K562 (cell line): Measurements from ENCODE around the gene MPPED2. TPM values are rescaled to one million over a fixed set of nuclear protein-coding genes. Genes with fewer than 3 reads are reported as not detected.

Source experiments
- ATAC-seq: fragments of 200-7000 bp; cut with Tn5 transposase; 3 replicates; pipeline ENCODE4 v1.9.1; 2020; ENCODE audit warnings: moderate library complexity
- BruUV-seq: library from RNA; stranded (reverse); fragments of 400-500 nt; replicated peaks from 2 replicates; lab custom pipeline; 2021; lab: Mats Ljungman, UMichigan
- CTCF ChIA-PET: fragments of 300-600 bp; formaldehyde crosslinking; extraction: SDS; loops from one replicate; lab custom pipeline; 2021; ENCODE audit warnings: low intra/inter-chr PET ratio; lab: Yijun Ruan, JAX
- POLR2A ChIA-PET: fragments of 300-600, 350-650 bp; sonication (Branson Sonifier 250); formaldehyde crosslinking; extraction: SDS; loops from one replicate; lab custom pipeline; 2021; ENCODE audit warnings: antibody characterized with exemption, inconsistent platforms; lab: Yijun Ruan, JAX
- DNase-seq, 4 experiments: peaks; one replicate each; pipeline versions ENCODE4 v3.0.0 to v3.0.0-alpha.2; 2011 to 2018; ENCODE audit warnings: low spot score in 3 of 4, mixed read lengths in 3 of 4; ENCODE audit errors: extremely low read depth in 1 of 4
- FAIRE-seq: peaks from 2 replicates; lab custom pipeline; 2011; peaks lifted over from hg19 to GRCh38; lab: Jason Lieb, UNC
- H2AFZ ChIP-seq: 2 replicates; pipeline ENCODE4 v1.6.0; 2011; ENCODE audit warnings: low read depth, low read length, control low read depth, inconsistent platforms
- H3K27ac ChIP-seq: fragments of 200-600 bp; 3 replicates; pipeline ENCODE4 v1.8.0; 2011; ENCODE audit warnings: low read depth, mild to moderate bottlenecking, control low read depth, inconsistent platforms, low read length, moderate library complexity, mixed read lengths; ENCODE audit errors: extremely low read depth
- H3K27me3 ChIP-seq, 2 experiments: fragments of 300-600 bp in 1 of 2; 2 replicates in 1 of 2; 3 replicates in 1 of 2; pipeline versions ENCODE4 v1.6.0 to v1.8.0; 2011; ENCODE audit warnings: inconsistent platforms in 2 of 2, low read length in 2 of 2, mild to moderate bottlenecking in 1 of 2, mixed read lengths in 1 of 2, moderate library complexity in 1 of 2; ENCODE audit not compliant: control insufficient read depth in 2 of 2, insufficient read depth in 2 of 2
- H3K36me3 ChIP-seq: fragments of 300-600 bp; 3 replicates; pipeline ENCODE4 v1.8.0; 2011; ENCODE audit warnings: mild to moderate bottlenecking, low read length, inconsistent platforms; ENCODE audit not compliant: control insufficient read depth, insufficient read depth
- H3K4me1 ChIP-seq, 2 experiments: fragments of 200-600 bp in 1 of 2; replicated peaks in 1 of 2; 2 replicates in 1 of 2; 3 replicates in 1 of 2; pipeline versions ENCODE4 v1.5.1 to v1.8.0; 2011; ENCODE audit warnings: inconsistent platforms in 2 of 2, low read length in 2 of 2, mild to moderate bottlenecking in 1 of 2, mixed read lengths in 1 of 2, moderate library complexity in 1 of 2; ENCODE audit not compliant: control insufficient read depth in 2 of 2, insufficient read depth in 2 of 2
- H3K4me2 ChIP-seq: 2 replicates; pipeline ENCODE4 v1.6.1; 2011; ENCODE audit warnings: low read length, control low read depth, inconsistent platforms, mixed read lengths; ENCODE audit not compliant: insufficient read depth
- H3K4me3 ChIP-seq: fragments of 200-600 bp; sonication (generic), shearing (Covaris generic); 2 replicates; pipeline ENCODE4 v1.5.1; 2016; ENCODE audit warnings: control low read depth, inconsistent platforms
- H3K79me2 ChIP-seq: fragments of 200-600 bp; 3 replicates; pipeline ENCODE4 v1.8.0; 2011; ENCODE audit warnings: low read length, inconsistent platforms; ENCODE audit not compliant: control insufficient read depth, insufficient read depth
- H3K9ac ChIP-seq, 2 experiments: 2 replicates each; pipeline versions ENCODE4 v1.6.0 to v1.6.1; 2011; ENCODE audit warnings: low read depth in 2 of 2, low read length in 2 of 2, control low read depth in 1 of 2, inconsistent platforms in 1 of 2, mild to moderate bottlenecking in 1 of 2, mixed read lengths in 1 of 2; ENCODE audit not compliant: insufficient read depth in 1 of 2
- H3K9me1 ChIP-seq: one replicate; pipeline ENCODE4 v1.6.0; 2011; ENCODE audit warnings: inconsistent platforms, mild to moderate bottlenecking, low read length, moderate library complexity; ENCODE audit not compliant: control insufficient read depth, insufficient read depth
- H3K9me3 ChIP-seq: replicated peaks from 2 replicates; pipeline ENCODE4 v1.5.1; 2011; ENCODE audit warnings: low read depth, low read length, inconsistent platforms; ENCODE audit not compliant: control insufficient read depth, insufficient read depth
- H4K20me1 ChIP-seq: replicated peaks from 2 replicates; pipeline ENCODE4 v1.6.1; 2011; ENCODE audit warnings: low read length, inconsistent platforms, mixed read lengths; ENCODE audit not compliant: control insufficient read depth, insufficient read depth
- ATF4 ChIP-seq: fragments of 450-650 bp; formaldehyde crosslinking; IDR thresholded peaks from 2 replicates; pipeline ENCODE4 v1.4.0; 2022; ENCODE audit warnings: mild to moderate bottlenecking, moderate library complexity
- EWSR1 ChIP-seq: fragments of 450-650 bp; IDR thresholded peaks from 2 replicates; pipeline ENCODE4 v1.6.1; 2018; ENCODE audit warnings: borderline replicate concordance, mild to moderate bottlenecking, low read depth, moderate library complexity; ENCODE audit not compliant: partially characterized antibody
- HINFP ChIP-seq: fragments of 450-650 bp; conservative IDR thresholded peaks from 2 replicates; pipeline ENCODE4 v1.6.1; 2016; ENCODE audit warnings: missing genetic modification characterization, low read depth, mild to moderate bottlenecking, control low read depth, missing compliant biosample characterization
- LEF1 ChIP-seq: fragments of 450-650 bp; IDR thresholded peaks from 2 replicates; pipeline ENCODE4 v1.6.1; 2016; ENCODE audit warnings: mild to moderate bottlenecking
- MCM2 ChIP-seq: fragments of 450-650 bp; IDR thresholded peaks from 2 replicates; pipeline ENCODE4 v1.6.1; 2017; ENCODE audit warnings: low read depth, mild to moderate bottlenecking
- PATZ1 ChIP-seq: fragments of 250-450 bp; sonication (Bioruptor Pico); IDR thresholded peaks from 2 replicates; pipeline ENCODE4 v1.5.0; 2020; ENCODE audit warnings: mild to moderate bottlenecking, borderline replicate concordance
- POLR2A ChIP-seq: fragments of 450-650 bp; conservative IDR thresholded peaks from 2 replicates; pipeline ENCODE4 v1.6.1; 2016
- RBM17 ChIP-seq: fragments of 200-400 bp; formaldehyde crosslinking; IDR thresholded peaks from 2 replicates; pipeline ENCODE4 v1.6.1; 2017; ENCODE audit warnings: low read depth, mild to moderate bottlenecking, low read length, borderline replicate concordance
- SAFB ChIP-seq: fragments of 200-400 bp; formaldehyde crosslinking; IDR thresholded peaks from 2 replicates; pipeline ENCODE4 v1.6.1; 2017; ENCODE audit warnings: low read depth, low read length, borderline replicate concordance
- TGIF2 ChIP-seq: sonication (generic); formaldehyde crosslinking; IDR thresholded peaks from 2 replicates; pipeline ENCODE4 v1.8.1; 2022; ENCODE audit warnings: mild to moderate bottlenecking, missing genetic modification reagents, moderate library complexity
- TRIM24 ChIP-seq, 2 experiments: fragments of 450-650 bp; IDR thresholded peaks; 2 replicates each; pipeline ENCODE4 v1.6.1; 2016
- ZBED1 ChIP-seq: IDR thresholded peaks from 2 replicates; pipeline ENCODE4 v1.6.1; 2014
- ZNF384 ChIP-seq: IDR thresholded peaks from 2 replicates; pipeline ENCODE4 v1.6.1; 2012; ENCODE audit warnings: low read depth, low read length, improper control_type of control experiment
- WGBS: fragments of 100-300 bp; shearing (Covaris generic); methylation state at CpG from one replicate; pipeline ENCODE4 v1.1.6; 2016; ENCODE audit warnings: low coverage, mixed read lengths; ENCODE audit not compliant: insufficient coverage; ENCODE audit errors: missing lambda C conversion rate; 5-methylcytosine and 5-hydroxymethylcytosine counted together
- in situ Hi-C: fragments of 300-500 bp; cut with MboI; formaldehyde crosslinking; loops from 4 replicates; pipeline ENCODE4 v1.15.0; 2018; ENCODE audit warnings: inconsistent platforms, mixed read lengths
- intact Hi-C: fragments of 100-400 bp; cut with micrococcal nuclease; formaldehyde crosslinking; loops from 2 replicates; pipeline ENCODE4 v1.14.2; 2022
- polyA plus RNA-seq, 8 experiments: library from polyadenylated mRNA; depleted of rRNA in 4 of 8; stranded (reverse) in 5 of 8; unstranded in 3 of 8; fragments of >200 nt; fragmentation: Nextera tagmentation in 2 of 8; fragmentation: Illumina TruSeq in 1 of 8; extraction: Ambion mirVana in 2 of 8; extraction: Trizol in 1 of 8; gene quantifications; 2 replicates each; pipeline versions ENCODE4 v1.2.1 to v1.2.3, GENCODE V29; 2011 to 2014; ENCODE audit warnings: inconsistent platforms in 1 of 8, missing spikeins in 1 of 8
- total RNA-seq, 7 experiments: library from RNA; depleted of rRNA in 6 of 7; stranded (reverse); fragments of >200 nt in 6 of 7; fragmentation: Illumina TruSeq in 2 of 7; extraction: Trizol in 2 of 7; gene quantifications; 2 replicates each; pipeline versions ENCODE4 v1.2.1 to v1.2.3, GENCODE V29; 2011 to 2021; ENCODE audit warnings: low replicate concordance in 1 of 7
- TF ChIP-seq, protein P1 (sequence below): sonication (generic); formaldehyde crosslinking; IDR thresholded peaks from 2 replicates; pipeline ENCODE4 v1.8.0; 2022; ENCODE audit warnings: mild to moderate bottlenecking, missing genetic modification reagents
- TF ChIP-seq, protein P2 (sequence below): sonication (generic); formaldehyde crosslinking; IDR thresholded peaks from 2 replicates; pipeline ENCODE4 v1.8.0; 2022; ENCODE audit warnings: mild to moderate bottlenecking, missing genetic modification reagents, borderline replicate concordance

Gene MPPED2
- total and polyA plus RNA-seq, 9 of the 15 experiments (the other 6 are each of a cell fraction or from before 2014, with no cell fraction given), result not detected

- no peak for TF ChIP-seq PATZ1
- no peak for TF ChIP-seq RBM17
- TF ChIP-seq ATF4 (CRISPR knock-in tag), result no peak
- TF ChIP-seq EWSR1, result no peak
- no peak for TF ChIP-seq SAFB
- TF ChIP-seq, all 486 proteins: peak for 0
Measured at GRCh38 chr11:30487200-30487898, 98.8 kb downstream of the MPPED2 start (continued).

GRCh38 chr11:30485756-30486155, 100.4 kb downstream of the MPPED2 start:
- in situ Hi-C loops, result no loop called here
- TF ChIP-seq MCM2 (no peak), POLR2A (no peak), HINFP (tag) (no peak), TRIM24 (IDR thresholded peaks at IDR 0.05) (no peak), ZNF384 (no peak), ZBED1 (no peak), LEF1 (no peak), TGIF2 (CRISPR knock-in tag) (no peak)
- TF ChIP-seq, protein P1, sequence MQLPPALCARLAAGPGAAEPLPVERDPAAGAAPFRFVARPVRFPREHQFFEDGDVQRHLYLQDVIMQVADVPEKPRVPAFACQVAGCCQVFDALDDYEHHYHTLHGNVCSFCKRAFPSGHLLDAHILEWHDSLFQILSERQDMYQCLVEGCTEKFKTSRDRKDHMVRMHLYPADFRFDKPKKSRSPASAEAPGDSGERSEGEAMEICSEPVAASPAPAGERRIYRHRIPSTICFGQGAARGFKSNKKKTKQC, result no peak
- TF ChIP-seq, protein P2, sequence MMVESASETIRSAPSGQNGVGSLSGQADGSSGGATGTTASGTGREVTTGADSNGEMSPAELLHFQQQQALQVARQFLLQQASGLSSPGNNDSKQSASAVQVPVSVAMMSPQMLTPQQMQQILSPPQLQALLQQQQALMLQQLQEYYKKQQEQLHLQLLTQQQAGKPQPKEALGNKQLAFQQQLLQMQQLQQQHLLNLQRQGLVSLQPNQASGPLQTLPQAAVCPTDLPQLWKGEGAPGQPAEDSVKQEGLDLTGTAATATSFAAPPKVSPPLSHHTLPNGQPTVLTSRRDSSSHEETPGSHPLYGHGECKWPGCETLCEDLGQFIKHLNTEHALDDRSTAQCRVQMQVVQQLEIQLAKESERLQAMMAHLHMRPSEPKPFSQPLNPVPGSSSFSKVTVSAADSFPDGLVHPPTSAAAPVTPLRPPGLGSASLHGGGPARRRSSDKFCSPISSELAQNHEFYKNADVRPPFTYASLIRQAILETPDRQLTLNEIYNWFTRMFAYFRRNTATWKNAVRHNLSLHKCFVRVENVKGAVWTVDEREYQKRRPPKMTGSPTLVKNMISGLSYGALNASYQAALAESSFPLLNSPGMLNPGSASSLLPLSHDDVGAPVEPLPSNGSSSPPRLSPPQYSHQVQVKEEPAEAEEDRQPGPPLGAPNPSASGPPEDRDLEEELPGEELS (CRISPR knock-in tag), result no peak

More at GRCh38 chr11:30485756-30486155, 100.4 kb downstream of the MPPED2 start:
- CTCF ChIA-PET, result no interaction called here
- FAIRE-seq (no peak), DNase-seq (no peak), ATAC-seq (no peak)
- Histone ChIP-seq H3K9ac (no peak overlapping the region), H3K4me3 (no peak overlapping the region), H3K27ac (no peak overlapping the region), H3K4me1 (no peaks in the 10 kb centered on the region), H3K79me2 (no peaks in the 10 kb centered on the region), H4K20me1 (no peaks in the 10 kb centered on the region), H3K4me2 (no peak overlapping the region), H2AFZ (no peak overlapping the region), H3K9me1 (no peaks in the 10 kb centered on the region), H3K36me3 (no peaks in the 10 kb centered on the region), H3K9me3 (no peaks in the 10 kb centered on the region), H3K27me3 (no peaks in the 10 kb centered on the region)
- no TSS peak for BruUV-seq
- POLR2A ChIA-PET, result no interaction called here
- intact Hi-C loops, result no loop called here
- WGBS, result 0% methylated on average over 3 of the region's 3 CpGs
